ENCODE measurements around the gene EFL1. TPM values are rescaled to one million over a fixed set of nuclear protein-coding genes. Genes with fewer than 3 reads are reported as not detected.
"Not testable (repeated sequence)": the region's sequence is repeated elsewhere in the genome, so short reads cannot be mapped to it uniquely, and the experiment has no call there.

The EFL1 gene
- total and polyA plus RNA-seq, 8 donors: 2.3 to 9.7 (median 7.3) TPM

DNA sequence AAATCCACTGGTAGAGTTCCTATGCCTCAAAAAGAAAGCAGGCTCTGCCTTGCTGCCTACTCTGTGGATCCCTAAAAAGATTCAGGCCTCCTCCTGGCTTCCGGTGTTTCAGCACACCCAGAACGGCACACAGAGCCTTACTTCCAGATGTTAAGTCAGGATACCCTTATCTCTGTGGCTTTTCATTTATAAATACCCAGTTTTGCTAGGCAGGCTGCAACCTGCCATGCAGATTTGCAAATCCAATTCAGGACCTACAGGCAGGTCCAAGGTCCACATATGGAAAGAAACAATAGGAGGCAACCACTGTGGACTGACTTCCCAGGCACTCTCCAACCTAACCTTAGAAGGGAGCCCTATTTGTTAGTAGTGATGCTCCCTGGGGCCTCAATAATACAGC is 30.7 kb downstream of the EFL1 start:
- intact Hi-C loops (cut with DNase I): no loop called here
- no peak for FAIRE-seq
- no peaks in the 10 kb centered on the region for H3K9me3 ChIP-seq
- no peak overlapping the region for H3K4me3 ChIP-seq
- H3K36me3 ChIP-seq: no peaks in the 10 kb centered on the region
- WGBS, 2 donors: 86 to 89% methylated on average over 2 of the region's 2 CpGs
- ATAC-seq: no peak
- DNase-seq: no peak
- H3K4me1 ChIP-seq: no peaks in the 10 kb centered on the region
- no peak overlapping the region for H3K27ac ChIP-seq
- no peaks in the 10 kb centered on the region for H3K27me3 ChIP-seq
- no peak for TF ChIP-seq CTCF (IDR thresholded peaks at IDR 0.05)

DNA sequence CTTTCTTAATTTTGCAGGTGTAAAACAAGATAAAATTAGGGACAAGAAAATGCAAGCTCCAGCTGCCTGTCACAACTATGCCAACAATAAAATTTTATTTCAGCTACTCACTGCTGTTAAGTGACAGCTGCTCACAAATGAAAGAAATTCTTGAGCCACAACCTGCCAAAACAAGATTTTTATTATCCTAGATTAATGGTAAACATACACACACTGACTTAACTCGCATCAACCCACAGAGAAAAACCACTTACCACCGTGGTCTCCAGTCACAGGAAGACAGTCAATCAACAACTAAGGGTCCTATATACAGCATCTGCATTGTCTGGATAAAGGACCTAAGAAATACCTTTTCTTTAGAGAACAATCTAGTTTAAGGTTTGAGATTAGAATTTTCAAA is 31.3 kb downstream of the EFL1 start:
- ATAC-seq: no peak
- DNase-seq: no peak
- Histone ChIP-seq H3K4me1 (no peaks in the 10 kb centered on the region), H3K9me3 (no peaks in the 10 kb centered on the region), H3K36me3 (no peaks in the 10 kb centered on the region), H3K27ac (no peak overlapping the region), H3K4me3 (no peak overlapping the region), H3K27me3 (no peaks in the 10 kb centered on the region)
- intact Hi-C loops (cut with DNase I): no loop called here
- FAIRE-seq: no peak
- 70 to 72% methylated on average over 2 of the region's 2 CpGs for WGBS, 2 donors
- no peak for TF ChIP-seq CTCF (IDR thresholded peaks at IDR 0.05)

DNA sequence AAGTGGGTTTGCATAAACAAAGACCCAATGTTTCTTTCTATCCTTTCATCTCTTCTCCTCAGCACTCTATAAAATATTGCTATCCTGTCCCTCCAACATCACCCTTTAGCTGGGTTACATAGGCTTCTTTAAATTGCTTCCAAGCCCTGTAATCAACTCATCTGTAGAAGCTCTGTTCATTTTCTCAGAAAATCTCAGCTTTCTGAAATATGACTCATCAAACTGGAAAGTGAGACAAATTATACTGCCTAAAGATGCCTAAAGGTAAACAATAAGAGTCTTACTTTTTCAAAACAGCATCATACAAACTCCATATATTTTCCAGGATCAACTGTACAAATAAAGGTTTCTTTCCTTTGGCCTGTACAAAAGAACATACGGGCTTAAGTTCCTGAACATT is 33.8 kb downstream of the EFL1 start:
- Histone ChIP-seq H3K27ac (no peak overlapping the region), H3K9me3 (no peaks in the 10 kb centered on the region), H3K4me1 (no peaks in the 10 kb centered on the region), H3K27me3 (no peaks in the 10 kb centered on the region), H3K36me3 (no peaks in the 10 kb centered on the region), H3K4me3 (no peak overlapping the region)
- no peak for TF ChIP-seq CTCF (IDR thresholded peaks at IDR 0.05)
- ATAC-seq: no peak
- DNase-seq: no peak
- 84 to 90% methylated on average over 1 of the region's 1 CpG for WGBS, 2 donors
- no peak for FAIRE-seq
- intact Hi-C loops (cut with DNase I): no loop called here

DNA sequence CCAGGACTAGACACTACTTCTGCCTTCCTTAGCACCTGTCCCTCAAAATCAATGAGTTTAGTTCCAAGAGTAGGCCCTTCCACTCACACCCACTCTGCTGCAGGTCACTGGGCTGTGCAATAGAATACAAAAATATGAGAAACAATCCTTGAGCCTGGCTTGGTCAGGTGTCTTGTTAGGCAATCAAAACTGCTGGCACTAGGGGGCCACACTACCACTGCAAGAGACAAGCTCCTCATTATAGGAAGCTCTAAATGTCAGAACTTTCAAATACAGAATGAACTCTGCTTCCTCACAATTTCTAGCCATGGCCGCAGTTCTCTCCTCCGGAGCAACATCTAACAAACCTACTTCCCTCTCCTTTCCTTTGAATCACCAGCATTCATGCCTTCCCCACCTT is 41.0 kb downstream of the EFL1 start:
- H3K9me3 ChIP-seq; H3K4me3 ChIP-seq; FAIRE-seq; H3K27me3 ChIP-seq; DNase-seq; H3K27ac ChIP-seq; intact Hi-C loops (cut with DNase I); H3K4me1 ChIP-seq: not testable (repeated sequence)
- ATAC-seq: peak in 3 of 4 donors; percentile 40 to 59 (median 45)
- H3K36me3 ChIP-seq: peaks cover 0 to 11% (median 0%) of the 10 kb centered on the region in 3 donors
- WGBS, 2 donors: 80 to 92% methylated on average over 2 of the region's 2 CpGs

DNA sequence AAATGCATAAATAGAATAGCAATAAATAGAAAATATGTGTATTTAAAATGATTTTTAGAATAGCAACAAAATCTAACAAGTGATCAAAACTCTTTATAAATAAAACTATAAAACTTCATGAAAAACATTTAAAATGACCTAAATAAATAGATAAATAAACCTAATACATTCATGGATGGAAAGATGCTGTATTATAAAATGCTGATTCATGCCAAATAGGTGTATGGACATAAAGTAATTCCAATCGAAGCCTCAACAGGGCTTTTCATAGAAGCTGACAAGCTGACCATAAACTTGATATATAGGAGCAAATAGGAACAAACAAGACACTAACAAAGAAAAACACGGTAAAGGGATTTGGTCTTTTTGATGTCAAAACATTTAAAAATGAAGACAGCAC is 46.4 kb downstream of the EFL1 start:
- WGBS, 2 donors: 77% methylated on average over 2 of the region's 2 CpGs
- H3K27ac ChIP-seq; DNase-seq; H3K4me3 ChIP-seq; H3K4me1 ChIP-seq; H3K9me3 ChIP-seq; intact Hi-C loops (cut with DNase I); H3K27me3 ChIP-seq; ATAC-seq: not testable (repeated sequence)
- H3K36me3 ChIP-seq: peaks cover 0 to 11% (median 0%) of the 10 kb centered on the region in 3 donors
- peak; percentile 65 for FAIRE-seq

GRCh38 chr15:82212201-82212600 is 50.3 kb downstream of the EFL1 start:
- H3K27me3 ChIP-seq; DNase-seq; H3K4me3 ChIP-seq; H3K27ac ChIP-seq; FAIRE-seq; intact Hi-C loops (cut with DNase I); H3K36me3 ChIP-seq; H3K9me3 ChIP-seq; H3K4me1 ChIP-seq; ATAC-seq: not testable (repeated sequence)

DNA sequence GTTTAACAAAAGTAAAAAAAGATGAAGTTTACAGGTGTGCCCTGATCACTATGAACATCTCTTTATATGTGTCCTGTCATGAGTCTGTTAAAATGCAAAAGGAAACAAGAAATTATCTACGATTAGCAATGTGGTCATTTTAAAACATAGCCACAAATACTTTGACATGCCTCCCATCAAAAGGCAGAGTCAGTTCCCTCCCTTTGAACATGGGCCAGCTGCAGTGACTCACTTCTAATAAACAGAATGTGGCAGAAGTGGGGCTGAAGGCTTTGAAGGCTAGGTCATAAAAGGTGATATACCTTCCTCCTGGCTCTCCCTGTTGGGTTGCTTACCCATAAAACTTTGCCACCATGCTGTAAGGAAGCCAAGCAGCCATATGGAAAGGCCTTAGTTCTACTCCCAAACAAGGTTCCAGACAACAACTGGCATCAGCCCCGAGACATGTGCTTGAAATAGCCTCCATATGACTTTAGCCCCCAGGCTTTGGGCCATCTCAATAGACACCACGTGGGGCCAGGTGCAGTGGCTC is 52.4 kb downstream of the EFL1 start:
- DNase-seq; H3K36me3 ChIP-seq; H3K9me3 ChIP-seq; H3K27me3 ChIP-seq; intact Hi-C loops (cut with DNase I); H3K4me3 ChIP-seq; H3K27ac ChIP-seq; H3K4me1 ChIP-seq: not testable (repeated sequence)
- 91 to 93% methylated on average over 3 of the region's 3 CpGs for WGBS, 2 donors
- FAIRE-seq: peak; percentile 63
- peak in 2 of 4 donors; percentile 31 to 43 for ATAC-seq

GRCh38 chr15:82204575-82204974 is 58.0 kb downstream of the EFL1 start:
- FAIRE-seq: not testable (repeated sequence)

More at GRCh38 chr15:82204575-82204974, 58.0 kb downstream of the EFL1 start:
- H3K27me3 ChIP-seq; DNase-seq; H3K4me3 ChIP-seq; ATAC-seq; H3K27ac ChIP-seq; H3K9me3 ChIP-seq; H3K36me3 ChIP-seq; intact Hi-C loops (cut with DNase I); H3K4me1 ChIP-seq: not testable (repeated sequence)
- 57 to 62% methylated on average over 2 of the region's 2 CpGs for WGBS, 2 donors
